ENCODE data around the gene LLGL2. TPM values are rescaled to one million over a fixed set of nuclear protein-coding genes. Genes with fewer than 3 reads are reported as not detected.
A peak's percentile ranks its signal among the peaks of the same experiment; 100 is the strongest.

The LLGL2 gene
- total RNA-seq, 1 experiment from 2014 or later: 19.8 TPM

- H3K4me1 Mint-ChIP-seq (ENCODE audit: insufficient read depth, unreplicated experiment): no peaks in the 10 kb centered on the region
- BruUV-seq (replicated peaks): no TSS peak
- H3K27ac Mint-ChIP-seq (ENCODE audit: low read depth, unreplicated experiment): no peak overlapping the region
- peaks cover 4% of the 10 kb centered on the region for H3K36me3 Mint-ChIP-seq (ENCODE audit: insufficient read depth, unreplicated experiment)
- H3K9me3 Mint-ChIP-seq (ENCODE audit: unreplicated experiment): peaks cover 8% of the 10 kb centered on the region
- intact Hi-C loops (cut with micrococcal nuclease): no loop called here
- ChIA-PET CTCF (no interaction called here), POLR2A (no interaction called here)
- no peak for DNase-seq (ENCODE audit: unreplicated experiment)
- TF ChIP-seq CTCF (IDR thresholded peaks at IDR 0.05; ENCODE audit: unreplicated experiment): no peak
- H3K4me3 Mint-ChIP-seq (ENCODE audit: unreplicated experiment): no peak overlapping the region
- H3K27me3 Mint-ChIP-seq (ENCODE audit: insufficient read depth, unreplicated experiment): no peaks in the 10 kb centered on the region
Measured at GRCh38 chr17:75584849-75585175, 59.3 kb downstream of the LLGL2 start.

GRCh38 chr17:75587675-75588595 lies 62.4 kb downstream of the LLGL2 start, which contains the start of gene MYO15B:
TSS of gene MYO15B (plus strand) at chr17:75587800. CDS start at chr17:75588058, 258 bp downstream.
- Mint-ChIP-seq H3K27me3 (ENCODE audit: insufficient read depth, unreplicated experiment) (no peaks in the 10 kb centered on the region), H3K4me3 (ENCODE audit: unreplicated experiment) (peak within 1 kb of the TSS; percentile 36), H3K27ac (ENCODE audit: low read depth, unreplicated experiment) (no peak within 1 kb of the TSS), H3K9me3 (ENCODE audit: unreplicated experiment) (no peaks in the 10 kb centered on the region), H3K36me3 (ENCODE audit: insufficient read depth, unreplicated experiment) (no peaks in the 10 kb centered on the region), H3K4me1 (ENCODE audit: insufficient read depth, unreplicated experiment) (no peaks in the 10 kb centered on the region)
- BruUV-seq (replicated peaks): no TSS peak
- intact Hi-C loops (cut with micrococcal nuclease): loop anchor here (2.0 kb wide), 2 partner anchors 71 to 161 kb away; partner anchors contain the start of gene TSEN54
- DNase-seq (ENCODE audit: unreplicated experiment): no peak
- ChIA-PET POLR2A (interaction anchor here (0.7 to 0.9 kb wide), 2 partner anchors 61 to 72 kb away, joined by 3 read pairs; partner anchors contain the start of gene TSEN54), CTCF (interaction anchor here (0.6 to 1.3 kb wide), 2 partner anchors 45 to 46 kb away, joined by 3 read pairs; partner anchors contain the start of gene SMIM5)
- no peak for TF ChIP-seq CTCF (IDR thresholded peaks at IDR 0.05; ENCODE audit: unreplicated experiment)

- CTCF ChIA-PET: interaction anchor here (0.6 to 1.3 kb wide), 2 partner anchors 44 to 46 kb away, joined by 3 read pairs; partner anchors contain the start of gene SMIM5
- H3K4me3 Mint-ChIP-seq (ENCODE audit: unreplicated experiment): no peak overlapping the region
- no peaks in the 10 kb centered on the region for H3K27me3 Mint-ChIP-seq (ENCODE audit: insufficient read depth, unreplicated experiment)
- H3K36me3 Mint-ChIP-seq (ENCODE audit: insufficient read depth, unreplicated experiment): no peaks in the 10 kb centered on the region
- no peak overlapping the region for H3K27ac Mint-ChIP-seq (ENCODE audit: low read depth, unreplicated experiment)
- BruUV-seq (replicated peaks): no TSS peak
- no peak for DNase-seq (ENCODE audit: unreplicated experiment)
- TF ChIP-seq CTCF (IDR thresholded peaks at IDR 0.05; ENCODE audit: unreplicated experiment): no peak
- intact Hi-C loops (cut with micrococcal nuclease): loop anchor here (2.0 kb wide), 2 partner anchors 72 to 162 kb away; partner anchors contain the start of gene TSEN54
- no peaks in the 10 kb centered on the region for H3K9me3 Mint-ChIP-seq (ENCODE audit: unreplicated experiment)
- H3K4me1 Mint-ChIP-seq (ENCODE audit: insufficient read depth, unreplicated experiment): no peaks in the 10 kb centered on the region
- POLR2A ChIA-PET: interaction anchor here (0.7 to 0.9 kb wide), 2 partner anchors 62 to 72 kb away, joined by 3 read pairs; partner anchors contain the start of gene TSEN54
Measured at GRCh38 chr17:75588596-75589011, 63.1 kb downstream of the LLGL2 start.
